HG03139 (cell line): ENCODE measurements around the gene HRH1.

Experiments
- ATAC-seq: cut with Tn5 transposase; IDR thresholded peaks from one replicate; pipeline ENCODE4 v1.9.1; 2021; ENCODE audit not compliant: unreplicated experiment

The HRH1 gene

DNA sequence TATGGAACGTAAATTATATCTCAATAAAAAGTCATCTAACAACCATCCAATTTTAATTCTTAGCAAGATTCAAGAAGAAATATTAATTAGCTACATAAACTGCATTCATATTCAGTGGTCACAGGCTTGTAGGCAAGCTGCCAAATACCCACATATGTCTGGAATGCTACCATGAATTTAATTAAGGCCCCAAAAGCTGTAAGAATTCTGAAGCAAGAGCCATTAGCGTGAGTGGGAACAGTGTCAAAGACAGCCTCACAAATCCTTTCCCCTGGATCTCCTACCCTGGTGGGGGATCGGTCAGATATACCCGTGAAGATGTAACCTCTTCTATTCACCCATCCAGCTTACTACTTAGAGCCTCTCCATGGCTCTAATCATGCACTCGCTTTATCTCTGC lies 157.9 kb downstream of the HRH1 start:
- ATAC-seq, result no peak
